HG02938 (cell line): Measurements from ENCODE around the gene AMY2A.
"Not testable (repeated sequence)": the region's sequence is repeated elsewhere in the genome, so short reads cannot be mapped to it uniquely, and the experiment has no call there.

Experiments
- ATAC-seq: cut with Tn5 transposase; IDR thresholded peaks from one replicate; pipeline ENCODE4 v1.9.1; 2021; ENCODE audit warnings: mild to moderate bottlenecking, moderate library complexity; ENCODE audit not compliant: unreplicated experiment

The AMY2A gene

DNA sequence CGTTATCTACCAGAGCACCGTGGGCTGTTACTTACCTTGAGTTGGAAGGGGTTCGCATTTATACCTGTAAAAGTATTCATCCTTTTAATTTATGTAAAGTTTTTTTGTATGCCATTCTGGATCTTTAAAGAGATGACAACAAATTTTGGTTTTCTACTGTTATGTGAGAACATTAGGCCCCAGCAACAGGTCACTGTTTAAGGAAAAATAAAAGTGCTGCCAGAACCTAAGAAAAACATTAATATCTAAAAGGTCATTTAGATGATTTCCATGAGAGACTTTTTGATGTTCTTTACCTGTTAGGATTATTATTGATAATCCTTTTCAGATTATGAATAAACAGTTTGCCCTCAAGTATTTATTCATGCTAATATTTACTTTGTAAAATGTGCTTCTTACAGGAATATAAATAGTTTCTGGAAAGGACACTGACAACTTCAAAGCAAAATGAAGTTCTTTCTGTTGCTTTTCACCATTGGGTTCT lies at the start of gene AMY2A:
AMY2A (plus strand) TSS at position 434 of the 484 bp plus-strand sequence; CDS start at position 448, 14 bp downstream.
- ATAC-seq = not testable (repeated sequence)

DNA sequence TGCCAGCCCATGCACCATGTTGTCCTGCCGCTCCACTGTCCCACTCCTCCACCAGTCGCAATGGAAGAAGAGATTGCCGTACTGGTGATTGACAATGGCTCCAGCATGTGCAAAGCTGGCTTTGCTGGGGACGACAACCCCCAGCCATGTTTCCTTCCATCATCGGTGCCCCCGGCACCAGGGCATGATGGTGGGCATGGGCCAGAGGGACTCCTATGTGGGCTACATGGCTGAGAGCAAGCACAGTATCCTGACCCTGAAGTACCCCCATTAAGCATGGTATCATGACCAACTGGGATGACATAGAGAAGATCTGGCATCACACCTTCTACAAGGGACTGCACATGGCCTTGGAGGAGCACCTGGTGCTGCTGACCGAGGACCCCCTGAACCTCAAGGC lies 47.7 kb upstream of the AMY2A start:
- ATAC-seq = no peak

DNA sequence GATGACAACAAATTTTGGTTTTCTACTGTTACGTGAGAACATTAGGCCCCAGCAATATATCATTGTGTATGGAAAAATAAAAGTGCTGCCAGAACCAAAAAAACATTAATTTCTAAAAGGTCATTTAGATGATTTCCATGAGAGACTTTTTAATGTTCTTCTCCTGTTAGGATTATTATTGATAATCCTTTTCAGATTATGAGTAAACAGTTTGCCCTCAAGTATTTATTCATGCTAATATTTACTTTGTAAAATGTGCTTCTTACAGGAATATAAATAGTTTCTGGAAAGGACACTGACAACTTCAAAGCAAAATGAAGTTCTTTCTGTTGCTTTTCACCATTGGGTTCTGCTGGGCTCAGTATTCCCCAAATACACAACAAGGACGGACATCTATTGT lies 45.9 kb upstream of the AMY2A start, which contains the start of gene AMY2B:
AMY2B (plus strand) TSS at position 301 of the 400 bp plus-strand sequence; CDS start at position 315, 14 bp downstream.
- ATAC-seq = not testable (repeated sequence)

DNA sequence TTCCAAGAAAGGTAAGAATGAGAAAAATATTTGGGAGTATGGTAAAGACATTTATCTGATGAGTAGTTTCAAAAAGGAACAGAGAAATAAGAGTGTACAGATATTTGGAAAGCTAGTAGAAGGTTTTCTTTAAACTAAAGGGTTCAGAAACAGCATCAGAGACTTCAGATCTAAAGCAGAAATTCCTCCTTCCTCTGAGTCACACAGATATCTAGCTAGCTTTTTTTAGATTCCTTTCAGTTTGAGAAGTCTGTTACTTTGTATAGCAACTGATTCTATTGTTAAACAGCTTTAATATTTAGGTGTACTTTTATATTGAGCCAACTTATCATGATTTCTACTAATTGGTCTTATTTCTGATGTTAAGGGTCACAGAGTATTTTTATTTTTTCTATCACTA lies 41.2 kb upstream of the AMY2A start:
- no peak for ATAC-seq

DNA sequence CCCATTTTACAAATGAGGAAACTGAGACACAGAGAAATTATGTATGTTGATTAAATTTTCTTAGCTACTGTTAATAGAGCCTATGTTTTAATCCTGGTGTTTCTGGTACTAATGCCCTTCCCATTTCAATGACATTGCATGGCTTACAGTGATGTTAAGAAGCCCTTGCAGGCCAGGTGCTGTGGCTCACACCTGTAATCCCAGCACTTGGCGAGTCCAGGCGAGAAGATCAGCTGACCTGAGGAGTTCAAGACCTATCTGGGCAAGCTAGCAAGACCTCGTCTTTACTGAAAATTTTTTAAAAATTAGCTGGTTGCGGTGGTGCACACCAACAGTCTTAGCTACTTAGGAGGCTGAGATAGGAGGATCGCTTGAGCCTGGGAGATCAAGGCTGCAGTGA lies 40.4 kb upstream of the AMY2A start:
- ATAC-seq = not testable (repeated sequence)

DNA sequence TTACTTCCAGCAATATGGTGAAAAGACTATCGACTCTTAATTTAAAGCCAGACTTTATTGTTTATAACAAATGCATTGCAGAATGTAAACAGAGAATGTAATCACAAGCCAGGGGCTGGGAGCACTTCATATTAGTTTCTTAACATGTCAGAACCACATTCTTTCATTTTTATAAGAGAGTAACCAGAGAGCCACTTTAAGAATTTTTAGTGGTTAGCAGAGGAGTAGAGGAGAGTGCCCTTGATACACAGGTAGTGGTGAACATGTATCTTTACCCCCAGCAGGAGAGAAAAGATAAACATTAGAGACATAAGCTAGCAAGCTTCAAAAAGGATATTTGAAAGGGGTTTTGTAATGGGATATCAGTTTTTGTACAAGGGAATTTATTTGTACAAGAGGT lies 34.8 kb upstream of the AMY2A start:
- no peak for ATAC-seq

- ATAC-seq = no peak
Measured at GRCh38 chr1:103583887-103584286, 33.3 kb upstream of the AMY2A start.

GRCh38 chr1:103584537-103584936 lies 32.7 kb upstream of the AMY2A start:
- ATAC-seq = no peak

DNA sequence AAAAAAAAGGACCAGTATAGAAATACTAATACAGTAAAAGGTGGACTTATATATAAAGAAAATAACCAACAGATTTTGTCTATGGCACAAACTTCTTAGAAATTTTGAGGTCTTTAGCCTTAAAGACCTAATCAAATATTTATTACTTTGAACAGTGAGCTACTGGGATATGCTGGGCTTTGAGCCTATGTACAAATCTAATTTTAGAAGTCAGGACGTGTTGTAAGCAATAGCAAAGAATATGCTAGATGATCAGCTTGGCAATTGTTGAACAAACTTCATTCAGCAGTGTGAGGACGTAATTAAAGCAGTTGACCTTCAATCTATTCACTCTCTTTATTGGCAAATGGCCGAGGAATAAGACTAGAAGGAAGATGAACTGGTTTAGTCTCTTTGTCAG lies 14.5 kb upstream of the AMY2A start:
- not testable (repeated sequence) for ATAC-seq

GRCh38 chr1:103616362-103616761 lies 865 bp upstream of the AMY2A start:
- no peak for ATAC-seq

- not testable (repeated sequence) for ATAC-seq
Measured at GRCh38 chr1:103627436-103627835, 10.2 kb downstream of the AMY2A start.

DNA sequence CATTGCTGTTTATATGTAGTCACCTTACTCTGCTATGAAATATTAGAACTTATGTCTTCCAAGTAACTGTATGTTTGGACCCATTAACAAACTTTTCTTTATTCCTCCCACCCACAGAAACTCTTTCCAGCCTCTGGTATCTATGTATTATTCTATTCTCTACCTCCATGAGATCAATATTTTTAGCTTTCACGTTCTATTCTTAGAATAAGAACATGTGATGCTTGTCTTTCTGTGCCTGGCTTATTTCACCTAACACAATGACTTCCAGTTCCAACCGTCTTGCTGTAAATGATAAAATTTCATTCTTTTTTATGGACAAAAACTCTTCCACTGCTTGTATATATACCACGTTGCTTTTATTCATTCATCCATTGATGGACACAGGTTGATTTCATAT lies 24.0 kb downstream of the AMY2A start:
- ATAC-seq = not testable (repeated sequence)

- ATAC-seq = not testable (repeated sequence)
Measured at GRCh38 chr1:103643908-103644307, 26.7 kb downstream of the AMY2A start.

DNA sequence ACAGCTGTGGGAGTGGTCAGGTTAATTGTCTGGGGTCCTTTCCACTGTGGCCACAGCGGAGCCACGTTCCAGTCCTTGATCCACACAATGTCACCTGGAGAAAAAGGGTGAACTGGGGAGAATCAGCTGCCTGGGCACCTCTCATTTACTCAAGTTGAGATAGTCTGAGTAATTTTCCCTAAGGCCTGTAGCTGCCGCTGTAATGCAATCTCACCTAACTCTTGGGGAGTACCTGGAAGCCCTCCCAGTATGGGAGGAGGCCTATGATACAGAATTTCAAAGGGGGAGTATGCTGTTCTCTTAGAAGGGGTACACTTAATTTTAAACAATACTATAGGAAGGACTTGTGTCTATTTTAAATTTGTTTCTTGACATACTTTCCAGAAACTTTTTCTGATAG lies 33.1 kb downstream of the AMY2A start:
- ATAC-seq = not testable (repeated sequence)

DNA sequence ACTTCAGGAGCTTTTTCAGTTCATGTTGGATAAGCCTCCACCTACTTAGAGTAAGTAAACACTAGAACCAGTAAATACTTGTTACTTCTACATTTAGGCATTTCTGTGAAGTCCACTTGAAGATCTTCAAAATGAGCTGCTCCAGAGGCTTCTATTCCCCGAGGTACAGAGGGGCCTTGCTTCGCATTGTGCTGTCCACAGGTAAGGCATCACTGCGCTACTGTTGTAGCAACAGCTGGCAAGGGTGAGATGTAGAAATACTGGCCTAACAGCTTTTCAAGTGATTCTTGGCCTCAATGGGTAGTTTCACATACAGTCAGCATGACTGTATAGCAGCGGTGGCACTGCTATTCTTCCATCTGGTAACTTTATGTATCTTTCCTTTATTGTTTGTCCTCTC lies 33.7 kb downstream of the AMY2A start:
- ATAC-seq = not testable (repeated sequence)

DNA sequence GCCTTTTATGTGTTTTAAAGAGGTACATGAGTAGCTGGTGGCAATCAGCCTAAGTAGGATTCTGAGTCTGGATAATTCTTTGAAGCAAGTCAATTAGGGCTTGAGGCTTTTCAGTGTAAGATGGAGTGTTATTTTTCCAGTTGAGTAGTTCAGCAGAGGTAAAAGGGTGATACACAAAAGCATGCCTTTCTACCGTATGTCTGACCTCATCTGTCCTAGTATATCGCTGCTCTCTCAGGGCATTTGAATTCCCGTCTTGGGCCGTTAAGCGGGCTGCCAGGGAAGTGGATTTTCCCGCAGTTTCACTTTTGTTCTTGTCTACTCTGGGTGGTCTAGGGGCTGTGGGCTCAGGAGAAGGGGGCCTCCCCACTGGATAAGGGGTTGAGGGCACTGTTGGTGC lies 36.9 kb downstream of the AMY2A start:
- ATAC-seq = not testable (repeated sequence)

DNA sequence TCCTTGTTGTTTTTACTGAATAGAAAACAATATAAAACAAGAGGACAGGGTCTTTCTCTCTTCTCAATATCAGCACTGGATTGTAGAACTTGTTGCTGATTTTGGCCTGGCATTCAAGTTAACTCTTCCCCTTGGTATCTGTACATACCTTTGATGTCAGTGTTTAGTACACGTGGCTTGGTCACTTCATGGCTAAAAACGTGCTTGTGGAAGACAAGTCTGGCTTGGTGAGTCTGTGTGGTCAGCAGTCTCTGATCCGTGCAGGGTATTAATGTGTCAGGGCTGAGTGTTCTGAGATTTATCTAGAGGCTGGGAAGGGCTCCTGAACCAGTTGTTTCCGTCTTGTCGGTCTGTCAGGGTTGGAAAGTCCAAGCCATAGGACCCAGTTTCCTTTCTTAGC lies 38.2 kb downstream of the AMY2A start, which contains the start of gene AMY1A:
AMY1A (plus strand) TSS at position 301 of the 400 bp plus-strand sequence. CDS start 571 bp downstream, outside the sequence.
- ATAC-seq = not testable (repeated sequence)
